Hematopoietic multipotent progenitor cell treated with erythropoietin and hydrocortisone succinate and interleukin-3 and kit ligand, for 8 days (in vitro differentiated cells): ENCODE data around the gene TBCC.
"Not testable (repeated sequence)": the region's sequence is repeated elsewhere in the genome, so short reads cannot be mapped to it uniquely, and the experiment has no call there.

ENCODE experiments used
- DNase-seq: peaks from one replicate; pipeline ENCODE4 v3.0.0-alpha.2; 2015

TBCC gene

DNA sequence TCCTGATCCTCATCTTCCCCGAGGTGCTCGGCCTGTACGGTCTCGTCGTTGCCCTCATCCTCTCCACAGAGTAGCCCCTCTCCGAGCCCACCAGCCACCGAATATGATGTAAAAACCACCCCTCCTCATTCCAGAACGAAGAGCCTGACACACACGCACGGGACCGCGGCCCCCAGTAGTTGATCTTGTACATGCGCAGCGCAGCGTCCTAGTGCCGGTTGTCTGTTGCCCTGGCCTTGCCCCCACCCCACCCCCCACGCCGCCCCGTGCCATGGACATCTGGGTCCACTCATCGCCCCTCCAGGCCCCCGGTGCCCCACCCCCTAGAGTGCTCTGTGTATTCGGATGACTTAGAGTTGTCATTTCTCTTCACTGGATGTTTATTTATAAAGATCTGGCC, 18.3 kb downstream of the TBCC start:
- DNase-seq: no peak

DNA sequence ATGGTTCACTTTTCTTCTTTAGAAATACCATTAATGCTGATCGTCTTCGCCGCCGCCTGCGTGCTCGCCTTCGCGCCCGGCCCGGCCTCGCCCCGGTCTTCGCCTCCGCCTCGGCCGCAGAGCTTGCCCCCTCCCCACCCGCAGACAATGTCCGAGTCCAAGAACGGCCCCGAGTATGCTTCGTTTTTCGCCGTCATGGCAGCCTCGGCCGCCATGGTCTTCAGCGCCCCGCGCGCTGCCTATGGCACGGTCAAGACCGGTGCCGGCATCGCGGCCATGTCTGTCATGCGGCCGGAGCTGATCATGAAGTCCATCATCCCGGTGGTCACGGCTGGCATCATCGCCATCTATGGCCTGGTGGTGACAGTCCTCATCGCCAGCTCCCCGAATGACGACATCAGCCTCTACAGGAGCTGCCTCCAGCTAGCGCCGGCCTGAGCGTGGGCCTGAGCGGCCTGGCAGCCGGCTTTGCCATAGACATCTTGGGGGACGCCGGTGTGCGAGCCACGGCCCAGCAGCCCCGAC, 18.8 kb downstream of the TBCC start:
- DNase-seq: no peak

- DNase-seq: peak; percentile 89
Measured at GRCh38 chr6:42726485-42727086, 19.3 kb downstream of the TBCC start.

DNA sequence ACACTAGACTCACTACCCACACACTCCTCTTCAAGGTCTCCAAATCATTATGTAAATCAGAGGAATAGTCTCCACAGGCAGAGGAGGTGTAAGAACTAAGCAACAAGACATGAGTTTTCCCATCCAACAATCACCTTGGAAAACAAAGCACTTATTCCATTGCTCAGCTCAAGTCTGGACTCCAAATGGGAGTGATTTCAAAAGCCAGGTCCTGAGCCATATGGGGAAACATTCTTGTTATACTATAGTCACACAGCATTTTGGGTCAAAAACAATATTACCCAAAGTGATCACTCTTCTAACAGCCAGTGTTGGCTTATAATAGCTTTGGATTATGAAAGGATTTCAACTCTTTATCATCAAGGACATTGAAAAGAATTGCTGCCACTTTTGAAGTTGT, 19.9 kb downstream of the TBCC start:
- DNase-seq: no peak

- DNase-seq: no peak
Measured at GRCh38 chr6:42724825-42725224, 21.1 kb downstream of the TBCC start.

GRCh38 chr6:42722497-42722896, 23.4 kb downstream of the TBCC start, which contains the start of gene PRPH2:
Gene PRPH2, minus strand, starts transcription at chr6:42722597. Its CDS starts 263 bp downstream, at chr6:42722334.
- DNase-seq: no peak

DNA sequence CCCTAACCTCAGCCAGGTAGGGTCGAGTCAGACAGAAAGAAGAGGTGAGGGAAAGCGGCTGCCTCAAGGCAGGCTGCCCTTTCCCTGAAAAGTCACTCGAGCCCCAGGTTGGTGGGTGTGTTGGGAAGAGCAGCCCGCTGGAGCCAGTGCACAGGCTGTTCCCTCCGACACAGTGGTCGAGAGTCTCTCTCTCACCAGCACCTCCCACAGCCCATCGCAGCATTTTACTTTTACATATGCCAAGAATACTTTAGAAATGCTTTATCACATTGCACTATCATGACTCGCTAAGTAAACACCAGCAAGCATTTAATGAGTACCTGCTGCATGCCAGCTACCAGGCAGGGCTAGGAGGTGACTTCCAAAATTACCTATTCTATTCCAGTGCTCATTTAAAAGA, 25.2 kb downstream of the TBCC start:
- no peak for DNase-seq

- DNase-seq: no peak
Measured at GRCh38 chr6:42715871-42716270, 30.0 kb downstream of the TBCC start.

- DNase-seq: no peak
Measured at GRCh38 chr6:42714098-42714761, 31.7 kb downstream of the TBCC start.

GRCh38 chr6:42711930-42712329, 34.0 kb downstream of the TBCC start:
- DNase-seq: no peak

DNA sequence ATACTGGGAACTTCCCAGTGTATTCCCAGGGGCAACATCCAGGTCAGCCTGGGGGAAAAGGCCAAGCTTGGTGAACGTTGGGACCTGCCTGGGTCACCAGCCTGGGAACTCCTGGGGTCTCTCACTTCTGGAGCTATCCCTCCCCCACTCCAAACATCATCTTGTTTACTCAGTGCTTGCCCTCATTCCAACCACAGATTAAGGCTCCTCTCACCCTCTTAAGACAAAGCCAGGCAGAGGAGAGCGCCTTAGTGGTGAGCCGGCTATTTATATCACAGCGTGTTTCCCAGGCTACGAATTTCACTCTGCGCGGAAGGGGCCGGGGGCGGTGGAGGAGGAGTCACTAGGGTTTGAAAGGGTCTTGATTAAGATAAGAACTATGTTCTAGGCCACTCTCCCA, 35.6 kb downstream of the TBCC start:
- no peak for DNase-seq

- DNase-seq: no peak
Measured at GRCh38 chr6:42709871-42710270, 36.0 kb downstream of the TBCC start.

DNA sequence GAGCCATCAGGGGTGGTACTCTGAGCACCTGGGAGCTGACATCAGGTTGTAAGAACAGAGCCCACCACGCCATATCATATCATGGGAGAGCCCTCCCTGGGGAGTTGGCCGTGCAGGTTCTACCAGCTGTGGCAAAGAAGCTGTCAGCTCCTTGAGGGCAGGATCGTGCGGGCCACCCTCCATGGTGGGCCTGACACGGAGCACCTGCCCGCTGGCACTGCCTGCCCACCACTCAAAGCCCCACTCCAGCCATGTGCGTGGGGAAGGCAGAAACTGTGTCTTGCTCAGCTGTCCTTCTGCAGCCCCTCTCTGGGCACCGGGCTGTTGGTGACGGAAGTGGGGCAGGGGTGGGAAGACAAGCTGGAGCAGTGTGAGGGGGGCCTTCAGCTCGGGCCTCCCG, 37.8 kb downstream of the TBCC start:
- DNase-seq: no peak

DNA sequence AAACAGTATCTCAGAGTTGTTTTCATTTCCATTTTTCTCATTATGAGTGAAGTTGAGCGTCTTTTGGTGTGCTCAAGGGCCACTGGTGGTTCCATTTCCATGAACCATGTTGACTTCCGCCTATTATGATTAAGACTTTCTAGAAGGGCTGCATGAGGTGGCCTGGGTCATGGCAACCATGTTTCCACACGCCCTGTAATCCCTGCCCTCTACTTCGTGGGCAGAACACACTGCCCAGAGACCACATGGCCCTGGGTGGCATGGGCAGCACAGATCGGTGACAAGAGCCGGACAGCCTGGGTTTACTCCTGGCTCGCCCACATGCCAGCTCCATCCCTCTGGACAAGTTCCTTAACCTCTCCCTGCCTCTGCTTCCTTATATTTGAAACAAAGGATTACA, 38.3 kb downstream of the TBCC start:
- no peak for DNase-seq

DNA sequence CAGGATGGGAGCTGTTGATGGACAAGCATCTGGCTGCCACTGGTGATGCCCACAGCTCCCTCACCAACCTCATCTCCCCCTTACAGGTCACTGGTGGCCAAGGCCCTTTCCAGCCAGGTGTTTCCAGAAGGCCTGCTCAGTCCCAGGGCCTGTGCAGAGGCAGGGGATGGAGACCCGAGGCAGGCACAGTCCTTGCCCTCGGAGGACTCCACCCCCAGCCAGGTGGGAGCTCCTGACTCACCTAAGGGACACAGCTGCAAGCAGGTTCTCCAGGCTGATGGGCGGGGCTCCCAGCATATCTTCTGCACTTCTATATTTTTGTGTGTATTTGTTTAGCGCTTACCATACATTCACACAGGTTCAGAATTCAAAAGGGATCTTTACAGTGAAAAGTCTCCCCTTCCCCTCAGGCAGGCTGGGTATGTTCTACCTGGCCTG, 40.9 kb downstream of the TBCC start:
- DNase-seq: no peak

DNA sequence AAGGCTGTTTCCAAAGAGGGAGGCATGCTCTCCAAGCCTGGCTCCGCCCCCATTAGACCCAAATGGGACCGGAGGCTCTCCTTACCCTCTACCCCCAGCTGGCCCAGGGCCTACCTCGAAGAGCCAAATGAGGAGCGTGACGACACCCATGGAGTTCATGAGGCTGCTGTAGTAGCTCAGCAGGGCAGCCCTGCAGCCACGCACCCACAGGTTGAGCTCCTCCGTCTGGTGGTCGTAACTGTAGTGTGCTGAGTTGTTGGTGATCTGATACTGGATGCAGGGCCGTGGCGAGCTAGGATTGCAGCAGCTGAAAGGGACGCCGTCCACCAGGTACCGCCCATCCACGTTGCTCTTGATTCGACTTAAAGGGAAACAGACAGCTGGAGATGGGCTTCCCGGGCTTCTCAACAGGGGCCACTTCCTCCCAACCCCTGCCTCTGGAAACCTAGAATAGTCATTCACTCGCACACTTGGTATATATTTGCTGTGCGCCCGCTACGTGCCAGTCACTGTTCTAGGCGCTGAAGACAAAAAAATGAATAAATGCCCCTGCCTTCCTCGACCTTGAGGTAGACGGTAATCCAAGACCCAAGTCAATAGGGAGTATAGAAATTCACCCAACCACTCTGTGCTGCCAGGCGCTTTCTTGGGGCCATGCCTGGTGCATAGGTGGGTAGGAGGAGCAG, 41.5 kb downstream of the TBCC start:
- no peak for DNase-seq

GRCh38 chr6:42702786-42703185, 43.1 kb downstream of the TBCC start:
- DNase-seq: not testable (repeated sequence)

GRCh38 chr6:42702200-42702599, 43.7 kb downstream of the TBCC start:
- DNase-seq: no peak

DNA sequence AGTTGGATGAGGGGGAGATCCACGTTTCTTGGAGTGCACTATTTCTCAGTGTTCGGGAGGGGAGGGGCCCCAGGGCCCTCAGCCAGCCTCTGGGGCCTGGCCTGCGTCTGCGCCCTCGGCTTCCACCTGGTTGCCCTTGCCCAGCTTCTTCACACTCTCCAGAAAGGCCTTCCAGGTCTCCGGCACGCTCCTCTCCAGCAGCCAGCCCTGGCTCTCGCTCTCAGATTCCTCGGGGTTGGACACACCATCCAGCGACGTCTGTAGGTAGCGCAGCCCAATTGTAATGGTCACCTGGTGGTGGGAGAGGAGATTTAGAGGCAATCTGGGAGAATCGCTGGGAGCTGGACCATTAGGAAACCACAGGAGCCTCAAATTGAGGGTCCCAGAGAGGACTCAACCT, 47.7 kb downstream of the TBCC start:
- no peak for DNase-seq

GRCh38 chr6:42697268-42697655, 48.6 kb downstream of the TBCC start:
- no peak for DNase-seq

- DNase-seq: peak; percentile 35
Measured at GRCh38 chr6:42696526-42697267, 49.2 kb downstream of the TBCC start.

DNA sequence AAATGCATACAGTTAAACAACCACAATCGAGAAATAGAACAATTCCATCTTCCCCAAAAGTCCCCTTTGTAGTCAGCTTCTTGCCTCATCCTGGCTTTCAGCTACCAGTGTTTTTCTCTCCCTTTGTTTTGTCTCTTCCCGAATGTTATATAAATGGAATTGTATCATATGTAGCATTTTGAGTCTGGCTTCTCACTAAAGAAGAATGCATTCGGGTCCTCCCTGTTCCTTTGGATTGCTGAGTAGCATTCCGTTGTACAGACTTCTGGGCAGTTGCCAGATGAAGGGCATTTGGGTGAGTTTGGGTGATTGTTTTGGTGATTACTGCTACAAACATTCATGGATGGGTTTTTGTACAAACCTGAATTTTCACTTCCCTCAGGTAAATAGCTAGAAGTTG, 51.3 kb downstream of the TBCC start:
- DNase-seq: no peak
